HCT116 (cell line): ENCODE data around the gene CFAP58. TPM values are rescaled to one million over a fixed set of nuclear protein-coding genes. Genes with fewer than 3 reads are reported as not detected.

Experiments
- ATAC-seq: fragments of 200-7000 bp; cut with Tn5 transposase; 2 replicates; pipeline ENCODE4 v1.9.1; 2020; ENCODE audit warnings: mild to moderate bottlenecking, moderate library complexity
- BruUV-seq: library from RNA; stranded (reverse); fragments of 400-500 nt; replicated peaks from 2 replicates; lab custom pipeline; 2021; lab: Mats Ljungman, UMichigan
- CTCF ChIA-PET: fragments of 300-600 bp; sonication (Branson Sonifier 250); formaldehyde crosslinking; loops from one replicate; lab custom pipeline; 2021; ENCODE audit warnings: antibody characterized with exemption; lab: Charles Lee
- POLR2A ChIA-PET: fragments of 300-600, 350-600 bp; sonication (Branson Sonifier 250); formaldehyde crosslinking; loops from one replicate; lab custom pipeline; 2021; ENCODE audit warnings: antibody characterized with exemption; lab: Charles Lee
- RAD21 ChIA-PET, 2 experiments: fragments of 300-600 bp; sonication (Branson Sonifier 250); formaldehyde crosslinking; loops; one replicate each; lab custom pipeline; 2023; ENCODE audit warnings: low total read pairs in 2 of 2; ENCODE audit not compliant: uncharacterized antibody in 2 of 2, unreplicated experiment in 2 of 2, low non-redundant PET in 1 of 2; lab: Charles Lee
- DNase-seq: peaks from one replicate; pipeline ENCODE4 v3.0.0-alpha.2; 2010; ENCODE audit warnings: low read depth, low spot score
- H2AFZ ChIP-seq: fragments of 200-600 bp; shearing (Covaris generic), sonication (generic); 2 replicates; pipeline ENCODE4 v1.6.1; 2017; ENCODE audit warnings: low read depth, mixed run types, mixed read lengths, antibody characterized with exemption, low read length; ENCODE audit not compliant: poor library complexity, severe bottlenecking
- H3K27ac ChIP-seq: 2 replicates; pipeline ENCODE4 v1.5.1; 2012; ENCODE audit warnings: low read depth, low read length
- H3K27me3 ChIP-seq: fragments of 200-600 bp; sonication (generic); 2 replicates; pipeline ENCODE4 v1.6.1; 2016; ENCODE audit warnings: mixed run types, low read length, mixed read lengths; ENCODE audit not compliant: insufficient read depth
- H3K36me3 ChIP-seq, 2 experiments: fragments of 200-500 bp in 1 of 2; fragments of 200-600 bp in 1 of 2; sonication (Bioruptor generic) in 1 of 2; sonication (generic) in 1 of 2; 2 replicates each; pipeline versions ENCODE4 v1.5.1 to v1.6.1; 2014 to 2016; ENCODE audit warnings: low read length in 2 of 2, inconsistent platforms in 1 of 2, mixed read lengths in 1 of 2, mixed run types in 1 of 2; ENCODE audit not compliant: insufficient read depth in 2 of 2, control insufficient read depth in 1 of 2
- H3K4me1 ChIP-seq, 2 experiments: fragments of 200-600 bp in 1 of 2; sonication (generic) in 1 of 2; 2 replicates each; pipeline versions ENCODE4 v1.5.1 to v1.6.1; 2012 to 2017; ENCODE audit warnings: low read length in 2 of 2, inconsistent platforms in 1 of 2, mild to moderate bottlenecking in 1 of 2, mixed read lengths in 1 of 2, mixed run types in 1 of 2, moderate library complexity in 1 of 2; ENCODE audit not compliant: insufficient read depth in 2 of 2, control insufficient read depth in 1 of 2
- H3K4me2 ChIP-seq: fragments of 200-600 bp; sonication (generic); 2 replicates; pipeline ENCODE4 v1.6.1; 2017; ENCODE audit warnings: mixed run types, low read length, mixed read lengths
- H3K4me3 ChIP-seq, 2 experiments: fragments of 200-600 bp in 1 of 2; sonication (generic) in 1 of 2; replicated peaks in 1 of 2; 2 replicates each; pipeline ENCODE4 v1.5.1; 2011 to 2016; ENCODE audit warnings: low read length in 2 of 2, control low read depth in 1 of 2, low read depth in 1 of 2, mild to moderate bottlenecking in 1 of 2, mixed read lengths in 1 of 2, mixed run types in 1 of 2
- H3K79me2 ChIP-seq: fragments of 200-600 bp; sonication (generic); 2 replicates; pipeline ENCODE4 v1.6.1; 2017; ENCODE audit warnings: mild to moderate bottlenecking, mixed run types, low read length, moderate library complexity, mixed read lengths; ENCODE audit not compliant: insufficient read depth
- H3K9ac ChIP-seq: fragments of 200-600 bp; sonication (generic); 2 replicates; pipeline ENCODE4 v1.6.1; 2016; ENCODE audit warnings: low read length, mixed read lengths
- H3K9me2 ChIP-seq: fragments of 200-600 bp; sonication (generic), shearing (Covaris generic); 2 replicates; pipeline ENCODE4 v1.6.1; 2017; ENCODE audit warnings: mixed run types, mild to moderate bottlenecking, moderate library complexity; ENCODE audit not compliant: insufficient read depth
- H3K9me3 ChIP-seq, 2 experiments: fragments of 200-500 bp in 1 of 2; fragments of 200-600 bp in 1 of 2; sonication (Bioruptor generic) in 1 of 2; sonication (generic) in 1 of 2; 2 replicates each; pipeline ENCODE4 v1.6.1; 2014 to 2017; ENCODE audit warnings: low read length in 2 of 2, mixed read lengths in 2 of 2, inconsistent platforms in 1 of 2, low read depth in 1 of 2, mild to moderate bottlenecking in 1 of 2, mixed run types in 1 of 2, moderate library complexity in 1 of 2; ENCODE audit not compliant: control insufficient read depth in 1 of 2, insufficient read depth in 1 of 2
- H4K20me1 ChIP-seq: fragments of 200-600 bp; sonication (generic), shearing (Covaris generic); 2 replicates; pipeline ENCODE4 v1.6.1; 2017; ENCODE audit warnings: mixed run types, mild to moderate bottlenecking, moderate library complexity; ENCODE audit not compliant: insufficient read depth
- CBX3 ChIP-seq: IDR thresholded peaks from 2 replicates; pipeline ENCODE4 v1.6.1; 2012; ENCODE audit warnings: low read depth
- ELF1 ChIP-seq: IDR thresholded peaks from 2 replicates; pipeline ENCODE4 v1.6.1; 2012; ENCODE audit warnings: low read depth, borderline replicate concordance
- FOSL1 ChIP-seq: IDR thresholded peaks from 2 replicates; pipeline ENCODE4 v1.6.1; 2012; ENCODE audit warnings: low read depth
- MAX ChIP-seq: IDR thresholded peaks from 2 replicates; pipeline ENCODE4 v1.6.1; 2012
- POLR2A ChIP-seq: IDR thresholded peaks from 2 replicates; pipeline ENCODE4 v1.7.0; 2011; ENCODE audit warnings: borderline replicate concordance; ENCODE audit not compliant: insufficient read depth, insufficient read length; ENCODE audit errors: extremely low read depth
- REST ChIP-seq: IDR thresholded peaks from 2 replicates; pipeline ENCODE4 v1.6.1; 2012; ENCODE audit warnings: low read depth
- SRF ChIP-seq: IDR thresholded peaks from 2 replicates; pipeline ENCODE4 v1.6.1; 2012; ENCODE audit warnings: low read depth
- TCF7L2 ChIP-seq: IDR thresholded peaks from 2 replicates; pipeline ENCODE4 v1.7.0; 2011; ENCODE audit warnings: borderline replicate concordance, inconsistent platforms; ENCODE audit not compliant: insufficient read depth, insufficient read length; ENCODE audit errors: extremely low read depth
- ZFX ChIP-seq: fragments of 450-650 bp; IDR thresholded peaks from 2 replicates; pipeline ENCODE4 v1.6.1; 2017
- ZNF274 ChIP-seq: fragments of 200-500 bp; sonication (Bioruptor generic); IDR thresholded peaks from 2 replicates; pipeline ENCODE4 v1.6.1; 2014; ENCODE audit warnings: mild to moderate bottlenecking, low read depth, low read length, inconsistent platforms
- intact Hi-C: fragments of 100-400 bp; cut with micrococcal nuclease; formaldehyde crosslinking; loops from 2 replicates; pipeline ENCODE4 v1.10.0; 2022
- total RNA-seq: library from RNA; stranded (reverse); gene quantifications from one replicate; pipeline ENCODE4 v1.2.1, GENCODE V29; 2021; ENCODE audit not compliant: unreplicated experiment
- TF ChIP-seq, protein P1 (sequence below): IDR thresholded peaks from 2 replicates; pipeline ENCODE4 v1.6.1; 2011; ENCODE audit warnings: mild to moderate bottlenecking, low read length, moderate library complexity; ENCODE audit not compliant: insufficient replicate concordance; ENCODE audit errors: extremely low read depth

CFAP58 gene
- total RNA-seq, 1 experiment from 2014 or later: 0.91 TPM

- Histone ChIP-seq H3K4me2 (no peak overlapping the region), H3K27me3 (no peaks in the 10 kb centered on the region), H2AFZ (no peak overlapping the region), H3K4me3 (no peak overlapping the region), H3K9me2 (no peaks in the 10 kb centered on the region), H3K79me2 (peaks cover 45% of the 10 kb centered on the region), H3K9ac (no peak overlapping the region), H3K9me3 (no peaks in the 10 kb centered on the region), H3K27ac (no peak overlapping the region), H4K20me1 (no peaks in the 10 kb centered on the region), H3K4me1 (peaks cover 10 to 28% of the 10 kb centered on the region in 2 experiments), H3K36me3 (no peaks in the 10 kb centered on the region)
- BruUV-seq: no TSS peak
- TF ChIP-seq ZNF274 (no peak), CBX3 (no peak)
- POLR2A ChIA-PET: no interaction called here
- ATAC-seq (peak; percentile 4; the same call in 1 of the 2 replicates), DNase-seq (no peak)
- CTCF ChIA-PET: interaction anchor here (1.4 to 1.6 kb wide), 3 partner anchors 15 to 68 kb away, joined by 3 to 6 read pairs (median 3); partner anchors contain the start of gene GSTO1
- RAD21 ChIA-PET: no interaction called here
- intact Hi-C loops: no loop called here
Measured at GRCh38 chr10:104322416-104322782, 31.2 kb upstream of the CFAP58 start.

- Histone ChIP-seq H3K36me3 (no peaks in the 10 kb centered on the region), H3K27ac (no peak overlapping the region), H3K4me3 (no peak overlapping the region), H3K27me3 (no peaks in the 10 kb centered on the region), H3K4me2 (no peak overlapping the region), H3K9ac (no peak overlapping the region), H3K9me2 (no peaks in the 10 kb centered on the region), H2AFZ (no peak overlapping the region), H3K9me3 (no peaks in the 10 kb centered on the region), H3K4me1 (peaks cover 14 to 28% of the 10 kb centered on the region in 2 experiments), H4K20me1 (no peaks in the 10 kb centered on the region), H3K79me2 (peaks cover 48% of the 10 kb centered on the region)
- POLR2A ChIA-PET: no interaction called here
- intact Hi-C loops: no loop called here
- DNase-seq (no peak), ATAC-seq (no peak)
- CTCF ChIA-PET: no interaction called here
- TF ChIP-seq POLR2A (no peak), MAX (no peak), FOSL1 (no peak), TCF7L2 (no peak), ZFX (no peak), ELF1 (no peak), SRF (no peak), CBX3 (no peak), ZNF274 (no peak), REST (no peak)
- TF ChIP-seq, protein P1, sequence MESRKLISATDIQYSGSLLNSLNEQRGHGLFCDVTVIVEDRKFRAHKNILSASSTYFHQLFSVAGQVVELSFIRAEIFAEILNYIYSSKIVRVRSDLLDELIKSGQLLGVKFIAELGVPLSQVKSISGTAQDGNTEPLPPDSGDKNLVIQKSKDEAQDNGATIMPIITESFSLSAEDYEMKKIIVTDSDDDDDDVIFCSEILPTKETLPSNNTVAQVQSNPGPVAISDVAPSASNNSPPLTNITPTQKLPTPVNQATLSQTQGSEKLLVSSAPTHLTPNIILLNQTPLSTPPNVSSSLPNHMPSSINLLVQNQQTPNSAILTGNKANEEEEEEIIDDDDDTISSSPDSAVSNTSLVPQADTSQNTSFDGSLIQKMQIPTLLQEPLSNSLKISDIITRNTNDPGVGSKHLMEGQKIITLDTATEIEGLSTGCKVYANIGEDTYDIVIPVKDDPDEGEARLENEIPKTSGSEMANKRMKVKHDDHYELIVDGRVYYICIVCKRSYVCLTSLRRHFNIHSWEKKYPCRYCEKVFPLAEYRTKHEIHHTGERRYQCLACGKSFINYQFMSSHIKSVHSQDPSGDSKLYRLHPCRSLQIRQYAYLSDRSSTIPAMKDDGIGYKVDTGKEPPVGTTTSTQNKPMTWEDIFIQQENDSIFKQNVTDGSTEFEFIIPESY: no peak
- RAD21 ChIA-PET: no interaction called here
- BruUV-seq: no TSS peak
Measured at GRCh38 chr10:104323085-104323484, 30.5 kb upstream of the CFAP58 start.
